ENCODE results near the gene GLIPR1L1.

GRCh38 chr12:75360920-75361319, 26.4 kb downstream of the GLIPR1L1 start:
- TF ChIP-seq CTCF (IDR thresholded peaks at IDR 0.05) (no peak), POLR2A (IDR thresholded peaks at IDR 0.05) (no peak), EP300 (IDR thresholded peaks at IDR 0.05) (no peak)

Data from gastroesophageal sphincter (tissue), 3 donors.